Smooth muscle cell (in vitro differentiated cells): Measurements from ENCODE around the gene FOXI3. TPM values are rescaled to one million over a fixed set of nuclear protein-coding genes. Genes with fewer than 3 reads are reported as not detected.

Source experiments
- DNase-seq: peaks from one replicate; lab custom pipeline; 2025; ENCODE audit not compliant: unreplicated experiment; lab: John Stamatoyannopoulos, UW
- H2AFZ ChIP-seq: fragments of 200-600 bp; sonication (generic); 2 replicates; pipeline ENCODE4 v1.6.0; 2016; ENCODE audit warnings: antibody characterized with exemption, low read depth, mild to moderate bottlenecking
- H3F3A ChIP-seq: fragments of 200-600 bp; sonication (generic); 2 replicates; pipeline ENCODE4 v1.6.0; 2017; ENCODE audit warnings: antibody characterized with exemption, low read depth
- H3K27ac ChIP-seq: fragments of 200-600 bp; sonication (generic); 2 replicates; pipeline ENCODE4 v1.5.1; 2016; ENCODE audit warnings: low read depth, mild to moderate bottlenecking
- H3K27me3 ChIP-seq: fragments of 200-600 bp; sonication (generic); 2 replicates; pipeline ENCODE4 v1.6.1; 2016; ENCODE audit warnings: low read depth, mild to moderate bottlenecking
- H3K36me3 ChIP-seq: fragments of 200-600 bp; sonication (generic); 2 replicates; pipeline ENCODE4 v1.5.1; 2016; ENCODE audit warnings: low read depth
- H3K4me1 ChIP-seq: fragments of 200-600 bp; sonication (generic); 2 replicates; pipeline ENCODE4 v1.5.1; 2016; ENCODE audit warnings: low read depth
- H3K4me2 ChIP-seq: fragments of 200-600 bp; sonication (generic); 2 replicates; pipeline ENCODE4 v1.6.0; 2016; ENCODE audit warnings: mild to moderate bottlenecking
- H3K4me3 ChIP-seq: fragments of 200-600 bp; sonication (generic); 2 replicates; pipeline ENCODE4 v1.5.1; 2016; ENCODE audit warnings: mild to moderate bottlenecking
- H3K79me2 ChIP-seq: fragments of 200-600 bp; sonication (generic); 2 replicates; pipeline ENCODE4 v1.6.0; 2016; ENCODE audit warnings: low read depth, mild to moderate bottlenecking
- H3K9ac ChIP-seq: fragments of 200-600 bp; sonication (generic); 2 replicates; pipeline ENCODE4 v1.6.0; 2016; ENCODE audit warnings: low read depth
- H3K9me3 ChIP-seq: fragments of 200-600 bp; sonication (generic); replicated peaks from 2 replicates; pipeline ENCODE4 v1.5.1; 2016; ENCODE audit warnings: low read depth
- H4K20me1 ChIP-seq: fragments of 200-600 bp; sonication (generic); 2 replicates; pipeline ENCODE4 v1.6.0; 2016; ENCODE audit warnings: low read depth
- WGBS: methylation state at CpG from one replicate; pipeline ENCODE4 v1.1.7; 2016; ENCODE audit warnings: low lambda C conversion rate; 5-methylcytosine and 5-hydroxymethylcytosine counted together
- polyA plus RNA-seq: library from polyadenylated mRNA; unstranded; fragments of >200 nt; fragmentation: Nextera tagmentation; extraction: Ambion mirVana; gene quantifications from 2 replicates; pipeline ENCODE4 v1.2.1, GENCODE V29; 2016
- total RNA-seq: library from RNA; depleted of rRNA; stranded (reverse); fragments of >200 nt; gene quantifications from 2 replicates; pipeline ENCODE4 v1.2.3, GENCODE V29; 2014
- TF ChIP-seq, protein P1 (sequence below): fragments of 200-600 bp; sonication (generic); IDR thresholded peaks from 2 replicates; pipeline ENCODE4 v1.5.1; 2017; ENCODE audit warnings: borderline replicate concordance, mild to moderate bottlenecking, antibody characterized with exemption; ENCODE audit not compliant: insufficient read depth, poor library complexity, severe bottlenecking

Gene FOXI3
- total and polyA plus RNA-seq, 2 experiments from 2014 or later: not detected

DNA sequence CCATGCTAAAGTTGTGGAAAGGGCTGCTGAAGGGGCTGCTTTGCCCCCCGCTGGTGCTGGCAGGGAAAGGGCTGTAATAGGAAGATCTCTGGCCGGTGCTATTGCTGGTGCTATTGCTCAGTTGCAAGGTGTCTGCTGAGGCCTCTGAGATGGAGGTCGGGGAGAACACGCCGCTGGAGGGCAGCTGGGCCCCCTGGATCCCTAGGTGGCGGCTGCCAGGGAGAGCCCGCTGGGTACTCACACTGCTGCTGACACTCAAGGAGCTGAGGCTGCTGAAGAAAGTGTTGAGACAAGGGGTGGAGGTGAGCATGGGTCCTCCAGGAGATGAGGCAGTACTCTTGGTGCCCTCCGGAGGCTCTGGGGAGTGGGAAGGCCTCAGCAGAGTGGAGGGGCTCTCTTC, 4.2 kb downstream of the FOXI3 start:
- 96% methylated on average over 8 of the region's 8 CpGs for WGBS
- TF ChIP-seq, protein P1, sequence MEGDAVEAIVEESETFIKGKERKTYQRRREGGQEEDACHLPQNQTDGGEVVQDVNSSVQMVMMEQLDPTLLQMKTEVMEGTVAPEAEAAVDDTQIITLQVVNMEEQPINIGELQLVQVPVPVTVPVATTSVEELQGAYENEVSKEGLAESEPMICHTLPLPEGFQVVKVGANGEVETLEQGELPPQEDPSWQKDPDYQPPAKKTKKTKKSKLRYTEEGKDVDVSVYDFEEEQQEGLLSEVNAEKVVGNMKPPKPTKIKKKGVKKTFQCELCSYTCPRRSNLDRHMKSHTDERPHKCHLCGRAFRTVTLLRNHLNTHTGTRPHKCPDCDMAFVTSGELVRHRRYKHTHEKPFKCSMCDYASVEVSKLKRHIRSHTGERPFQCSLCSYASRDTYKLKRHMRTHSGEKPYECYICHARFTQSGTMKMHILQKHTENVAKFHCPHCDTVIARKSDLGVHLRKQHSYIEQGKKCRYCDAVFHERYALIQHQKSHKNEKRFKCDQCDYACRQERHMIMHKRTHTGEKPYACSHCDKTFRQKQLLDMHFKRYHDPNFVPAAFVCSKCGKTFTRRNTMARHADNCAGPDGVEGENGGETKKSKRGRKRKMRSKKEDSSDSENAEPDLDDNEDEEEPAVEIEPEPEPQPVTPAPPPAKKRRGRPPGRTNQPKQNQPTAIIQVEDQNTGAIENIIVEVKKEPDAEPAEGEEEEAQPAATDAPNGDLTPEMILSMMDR: no peak
- H3K27me3 ChIP-seq: peaks cover 65% of the 10 kb centered on the region

DNA sequence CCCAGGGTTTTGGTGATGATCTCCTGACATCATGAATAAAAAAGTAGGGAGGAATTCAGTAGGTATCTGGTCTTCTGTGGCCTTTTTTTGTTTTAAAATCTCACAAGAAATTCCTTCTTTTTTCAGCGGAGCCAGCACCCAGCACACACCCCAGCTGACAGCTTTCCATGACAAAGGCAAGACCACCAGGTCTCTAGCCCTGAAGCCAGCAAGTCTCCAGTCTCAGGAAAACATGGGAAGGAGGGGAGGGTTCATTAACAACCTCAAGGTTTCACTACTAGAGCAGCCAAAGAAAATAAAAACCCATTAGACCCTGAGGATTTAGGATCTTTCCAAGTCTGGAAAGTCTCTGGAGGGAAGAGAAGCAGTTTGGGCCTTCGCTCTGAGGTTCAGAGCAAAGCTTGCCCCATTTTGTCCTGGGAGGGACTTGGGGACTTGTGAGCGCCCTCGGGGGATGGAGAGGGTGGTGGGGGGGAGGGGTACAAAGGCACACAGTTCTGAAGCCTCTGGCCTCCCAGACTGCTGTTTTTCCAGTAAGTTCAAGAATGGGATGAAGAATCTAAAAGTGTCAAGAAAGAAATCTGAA, 9.0 kb downstream of the FOXI3 start:
- Histone ChIP-seq H3K4me2 (no peak overlapping the region), H2AFZ (no peak overlapping the region), H3F3A (no peaks in the 10 kb centered on the region), H3K9ac (no peak overlapping the region), H3K4me1 (no peaks in the 10 kb centered on the region), H4K20me1 (no peaks in the 10 kb centered on the region), H3K27ac (no peak overlapping the region), H3K79me2 (no peaks in the 10 kb centered on the region), H3K27me3 (peaks cover 21% of the 10 kb centered on the region), H3K36me3 (no peaks in the 10 kb centered on the region), H3K9me3 (no peaks in the 10 kb centered on the region), H3K4me3 (no peak overlapping the region)
- TF ChIP-seq, protein P1: no peak
- no peak for DNase-seq
- 56% methylated on average over 4 of the region's 4 CpGs for WGBS

More for the DNA sequence above, 4.2 kb downstream of the FOXI3 start:
- H2AFZ ChIP-seq: no peak overlapping the region
- no peaks in the 10 kb centered on the region for H3F3A ChIP-seq
- no peaks in the 10 kb centered on the region for H3K36me3 ChIP-seq
- H3K4me1 ChIP-seq: peaks cover 4% of the 10 kb centered on the region
- H3K4me3 ChIP-seq: no peak overlapping the region
- no peaks in the 10 kb centered on the region for H3K79me2 ChIP-seq
- H3K9me3 ChIP-seq: no peaks in the 10 kb centered on the region
- H4K20me1 ChIP-seq: no peaks in the 10 kb centered on the region
- H3K27ac ChIP-seq: no peak overlapping the region
- H3K4me2 ChIP-seq: no peak overlapping the region
- no peak for DNase-seq
- H3K9ac ChIP-seq: no peak overlapping the region

DNA sequence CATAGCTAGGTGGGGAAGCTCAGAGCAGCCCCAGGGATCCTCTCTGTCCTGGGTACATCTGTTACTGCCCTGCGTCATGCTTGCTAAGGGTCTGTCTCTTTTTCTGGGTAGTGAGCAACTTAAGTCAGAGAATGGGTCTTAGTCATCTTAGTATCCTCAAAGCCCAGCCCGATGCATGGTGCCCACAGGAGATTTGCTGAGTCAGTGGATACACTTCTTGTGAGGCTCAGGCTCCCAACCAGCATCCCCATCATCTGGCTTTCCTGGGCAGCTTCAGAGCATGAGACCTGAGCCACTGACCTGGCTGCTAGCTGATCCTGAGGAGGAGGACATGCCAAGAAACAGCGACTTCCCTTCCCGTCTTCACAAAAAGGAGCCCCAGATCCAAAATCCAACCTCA, 10.0 kb downstream of the FOXI3 start:
- no peak overlapping the region for H3K4me2 ChIP-seq
- no peaks in the 10 kb centered on the region for H3F3A ChIP-seq
- no peak overlapping the region for H3K4me3 ChIP-seq
- 59% methylated on average over 4 of the region's 4 CpGs for WGBS
- no peak overlapping the region for H2AFZ ChIP-seq
- peaks cover 11% of the 10 kb centered on the region for H3K27me3 ChIP-seq
- TF ChIP-seq, protein P1: no peak
- H3K9me3 ChIP-seq: no peaks in the 10 kb centered on the region
- no peak overlapping the region for H3K9ac ChIP-seq
- DNase-seq: no peak
- no peaks in the 10 kb centered on the region for H4K20me1 ChIP-seq
- H3K27ac ChIP-seq: no peak overlapping the region
- H3K36me3 ChIP-seq: no peaks in the 10 kb centered on the region
- H3K4me1 ChIP-seq: no peaks in the 10 kb centered on the region
- H3K79me2 ChIP-seq: no peaks in the 10 kb centered on the region

DNA sequence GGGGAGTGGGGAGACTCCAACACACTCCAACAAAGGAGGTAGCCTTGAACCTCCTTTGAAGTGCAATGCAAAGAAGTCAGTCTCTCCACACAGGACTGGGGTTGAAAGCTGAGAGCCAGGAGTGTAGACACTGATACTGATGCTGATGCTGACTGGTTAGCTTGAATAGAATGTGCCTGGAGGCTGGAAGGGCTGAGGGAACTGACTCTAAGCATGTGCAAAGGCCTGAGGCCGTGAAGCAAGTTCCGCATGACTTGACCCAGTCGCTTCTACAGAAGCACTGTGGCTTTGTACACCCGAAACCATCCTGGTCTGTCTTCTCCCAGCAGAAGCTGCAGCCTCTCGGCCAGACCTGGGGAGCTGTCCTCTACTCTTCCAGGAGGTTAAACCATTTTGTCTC, 10.4 kb downstream of the FOXI3 start:
- no peak for DNase-seq
- Histone ChIP-seq H3K9ac (no peak overlapping the region), H3F3A (no peaks in the 10 kb centered on the region), H4K20me1 (no peaks in the 10 kb centered on the region), H3K27ac (no peak overlapping the region), H3K9me3 (no peaks in the 10 kb centered on the region), H3K36me3 (no peaks in the 10 kb centered on the region), H2AFZ (no peak overlapping the region), H3K4me1 (no peaks in the 10 kb centered on the region), H3K27me3 (peaks cover 7% of the 10 kb centered on the region), H3K4me2 (no peak overlapping the region), H3K79me2 (no peaks in the 10 kb centered on the region), H3K4me3 (no peak overlapping the region)
- 62% methylated on average over 5 of the region's 5 CpGs for WGBS
- TF ChIP-seq, protein P1: no peak
